Measurements from ENCODE around the gene ZBTB16.
A peak's percentile ranks its signal among the peaks of the same experiment; 100 is the strongest.

The ZBTB16 gene

GRCh38 chr11:114187173-114187572 lies 127.7 kb downstream of the ZBTB16 start:
- no peak for DNase-seq (ENCODE audit: low read depth)

- DNase-seq (ENCODE audit: low read depth), result no peak
Measured at GRCh38 chr11:114188851-114189570, 129.5 kb downstream of the ZBTB16 start.

- no peak for DNase-seq (ENCODE audit: low read depth)
Measured at GRCh38 chr11:114190630-114191029, 131.1 kb downstream of the ZBTB16 start.

DNA sequence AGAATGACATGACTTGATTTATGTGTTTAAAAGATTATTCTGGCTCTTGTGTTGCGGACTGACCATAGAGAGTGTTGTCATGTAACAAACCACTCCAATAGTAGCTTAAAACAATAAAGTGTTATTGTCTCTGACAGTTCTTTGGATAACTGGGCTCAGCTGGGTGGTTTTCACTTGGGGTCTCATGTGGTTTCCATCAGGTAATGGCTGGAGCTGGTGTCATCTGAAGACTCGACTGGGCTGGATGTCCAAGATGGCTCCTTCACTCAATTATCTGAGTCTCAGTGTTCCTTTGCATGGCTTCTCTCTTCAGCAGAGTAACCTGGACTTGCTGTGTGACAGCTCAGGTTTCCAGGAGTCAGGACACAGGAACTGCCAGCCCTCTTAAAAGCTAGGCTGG lies 132.4 kb downstream of the ZBTB16 start:
- no peak for DNase-seq (ENCODE audit: low read depth)

GRCh38 chr11:114192841-114193389 lies 133.4 kb downstream of the ZBTB16 start:
- no peak for DNase-seq (ENCODE audit: low read depth)

DNA sequence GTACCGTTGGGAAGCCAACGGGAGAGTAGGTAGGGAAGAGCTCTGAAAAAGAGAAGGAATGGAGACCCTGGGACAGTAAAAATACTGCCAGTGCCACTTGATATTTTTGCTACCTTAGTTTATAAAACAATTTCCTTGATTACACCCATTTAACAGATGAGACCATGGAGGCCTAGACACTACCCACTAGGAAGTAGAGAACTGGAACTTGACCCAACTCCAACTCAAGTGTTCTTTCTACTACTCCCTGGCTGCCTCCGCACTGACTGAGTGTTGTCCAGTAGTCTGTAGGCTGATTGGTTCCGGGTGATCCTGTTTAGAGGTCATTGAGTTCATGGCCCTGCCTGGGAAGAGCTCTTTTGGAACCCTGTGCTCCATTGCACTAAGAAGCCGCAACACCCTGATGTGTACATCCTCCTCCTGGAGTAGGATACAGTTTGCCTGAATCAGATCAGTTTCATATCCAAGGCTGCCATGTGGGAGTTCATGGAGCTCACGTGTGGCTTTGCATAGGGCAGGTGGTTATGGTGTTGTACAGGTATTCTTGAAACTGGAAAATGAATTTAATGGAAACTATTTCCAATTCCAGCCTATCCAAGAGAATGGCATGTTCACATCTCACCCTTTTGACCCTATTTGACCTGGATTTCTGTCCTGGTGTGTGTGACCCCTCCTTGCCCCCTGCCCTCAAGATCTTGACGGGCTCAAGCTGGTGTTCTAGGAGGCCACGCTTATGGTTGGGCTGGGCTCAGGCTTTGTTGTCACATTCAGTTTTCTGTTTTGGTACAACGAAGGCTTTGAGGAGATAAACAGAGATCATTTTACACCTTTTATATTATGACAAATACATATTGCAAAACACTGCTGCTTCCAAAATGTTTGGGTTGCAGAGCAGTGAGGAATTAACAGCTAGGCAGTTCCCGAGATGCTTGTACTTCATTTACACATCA lies 134.5 kb downstream of the ZBTB16 start:
- no peak for DNase-seq (ENCODE audit: low read depth)

DNA sequence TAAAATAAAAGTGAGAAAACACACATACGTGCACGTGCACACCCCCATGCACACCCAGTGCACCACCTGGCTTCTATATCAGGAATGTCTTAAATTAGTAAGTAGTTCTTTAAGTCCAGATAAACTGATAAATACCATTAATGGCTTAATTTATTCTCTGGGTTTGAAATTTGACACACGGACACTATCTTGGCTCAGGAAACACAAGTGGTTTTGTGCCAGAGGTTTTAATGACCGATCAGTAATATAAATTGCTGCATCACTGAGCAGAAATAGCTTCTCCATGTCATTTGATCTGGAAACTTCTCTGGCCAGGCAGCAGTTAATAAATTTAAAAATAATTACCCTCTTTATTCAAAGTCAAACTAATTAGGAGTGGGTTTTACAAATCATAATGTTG lies 135.2 kb downstream of the ZBTB16 start:
- no peak for DNase-seq (ENCODE audit: low read depth)

DNA sequence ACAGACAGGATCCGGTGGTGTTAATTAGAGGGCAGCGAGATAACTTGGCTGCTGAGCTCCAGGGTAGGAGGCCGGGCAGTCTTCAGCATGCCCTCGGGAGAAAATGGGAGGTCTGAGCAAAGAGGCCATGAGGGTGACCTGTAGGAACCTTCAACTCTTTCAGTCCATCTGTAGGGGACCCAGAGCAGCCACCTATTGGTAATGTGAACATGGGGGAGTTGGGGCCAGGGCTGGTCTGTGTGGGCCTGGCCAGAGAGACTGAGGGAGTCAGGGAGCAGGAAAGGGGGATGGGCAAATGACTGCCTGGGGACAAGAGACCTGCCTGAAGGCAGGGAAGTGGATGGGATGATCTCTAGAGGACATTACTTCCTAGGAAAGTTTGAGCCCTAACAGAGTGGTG lies 135.6 kb downstream of the ZBTB16 start:
- DNase-seq (ENCODE audit: low read depth), result no peak

DNA sequence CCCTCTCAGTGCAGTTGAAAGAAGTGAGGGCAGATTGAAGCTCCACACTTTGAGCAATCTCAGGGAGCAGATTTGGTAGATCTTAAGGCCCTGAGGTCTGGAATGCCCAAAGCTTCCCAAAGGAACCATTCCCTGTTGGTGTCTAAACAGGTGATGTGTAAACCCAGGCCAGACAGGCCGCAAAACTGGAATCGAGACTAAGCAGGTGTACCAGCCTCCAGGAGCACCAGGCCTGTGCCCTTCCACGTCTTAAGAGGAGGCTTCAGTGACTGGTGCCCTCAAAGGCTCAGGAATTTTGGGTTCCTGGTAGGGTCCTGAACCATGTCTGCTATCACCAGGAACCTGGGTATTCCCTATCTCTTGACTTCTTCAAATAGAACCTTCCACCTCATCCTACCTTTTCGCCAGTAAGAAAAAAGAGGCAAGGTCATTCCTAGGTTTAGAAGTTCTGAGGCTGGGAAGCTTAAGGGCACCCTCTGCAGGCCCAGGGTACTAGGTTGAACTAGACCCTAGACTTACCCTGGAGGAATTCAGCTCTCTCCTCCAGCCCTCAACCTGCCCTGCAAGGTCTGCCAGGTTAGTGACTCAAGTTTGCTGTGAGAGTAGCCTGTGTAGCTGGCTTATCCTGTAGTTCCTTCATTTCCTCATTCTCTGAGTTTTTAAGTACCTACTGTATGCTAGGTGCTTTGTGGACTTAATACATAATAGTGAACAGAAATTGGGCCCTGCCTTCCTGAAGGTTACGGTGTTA lies 136.6 kb downstream of the ZBTB16 start:
- no peak for DNase-seq (ENCODE audit: low read depth)

DNA sequence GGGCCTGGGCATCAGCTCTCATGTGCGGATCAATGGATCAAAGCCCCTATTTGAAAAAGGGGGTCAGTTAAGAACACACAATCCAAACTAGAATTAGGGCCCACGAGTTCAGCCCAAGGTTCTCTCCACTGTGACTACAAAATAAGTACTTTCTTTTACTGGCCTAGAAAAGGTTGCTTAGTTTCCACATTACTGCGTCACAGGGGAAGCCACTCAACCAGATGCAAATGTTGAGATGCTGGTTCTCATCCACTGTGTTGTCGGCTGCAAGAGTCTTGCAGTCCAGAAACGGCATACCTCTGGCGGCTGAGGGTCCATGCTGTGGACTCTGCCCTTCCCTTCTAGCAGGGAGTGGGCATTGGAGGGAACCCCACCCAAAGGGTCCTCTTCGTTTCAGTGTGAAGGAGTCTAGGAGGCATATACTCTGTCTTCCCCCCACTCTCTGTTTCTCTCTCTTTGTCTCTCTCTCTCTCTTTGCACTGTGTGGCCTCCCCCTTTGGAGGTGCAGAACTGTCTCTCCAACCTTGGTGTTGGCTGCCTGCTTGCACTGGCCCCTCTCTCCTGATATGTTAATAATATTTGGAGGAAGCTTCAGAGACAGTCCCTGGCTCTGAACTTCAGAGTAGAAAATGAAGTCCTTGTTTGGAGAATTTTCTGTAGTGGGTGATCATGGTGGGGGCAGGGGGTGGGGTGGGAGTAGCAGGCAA lies 137.6 kb downstream of the ZBTB16 start:
- no peak for DNase-seq (ENCODE audit: low read depth)

GRCh38 chr11:114197799-114198500 lies 138.4 kb downstream of the ZBTB16 start:
- no peak for DNase-seq (ENCODE audit: low read depth)

DNA sequence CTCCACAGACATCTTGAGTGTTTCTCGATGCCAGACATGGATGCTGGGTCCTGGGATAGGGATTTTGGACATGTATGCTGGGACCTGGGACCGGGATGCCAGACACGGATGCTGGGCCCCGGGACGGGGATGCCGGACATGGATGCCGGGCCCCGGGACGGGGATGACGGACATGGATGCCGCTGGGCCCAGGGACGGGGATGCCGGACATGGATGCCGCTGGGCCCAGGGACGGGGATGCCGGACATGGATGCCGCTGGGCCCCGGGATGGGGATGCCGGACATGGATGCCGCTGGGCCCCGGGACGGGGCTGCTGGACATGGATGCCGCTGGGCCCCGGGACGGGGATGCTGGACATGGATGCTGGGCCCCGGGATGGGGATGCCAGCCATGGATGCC lies 139.5 kb downstream of the ZBTB16 start:
- no peak for DNase-seq (ENCODE audit: low read depth)

GRCh38 chr11:114200351-114201133 lies 141.0 kb downstream of the ZBTB16 start:
- DNase-seq (ENCODE audit: low read depth), result no peak

DNA sequence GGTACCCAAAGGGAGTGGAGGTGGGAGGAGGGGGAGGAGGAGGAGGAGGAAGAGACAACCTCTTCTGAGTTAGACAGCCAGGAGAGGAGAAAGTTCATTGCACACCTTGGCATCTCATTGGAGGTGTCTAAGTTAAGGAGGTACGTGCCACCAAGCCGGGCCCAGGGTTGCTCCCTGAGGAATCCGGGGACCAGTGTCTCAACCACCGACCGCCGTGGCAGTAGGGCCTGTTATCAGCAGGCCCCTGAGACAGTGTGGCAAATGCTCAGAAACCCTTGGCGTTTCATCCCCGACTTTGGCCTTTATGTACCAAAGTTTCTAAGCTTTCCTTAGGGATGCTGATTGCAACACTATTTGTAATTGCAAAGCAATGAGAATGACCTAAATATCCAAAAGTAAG lies 141.7 kb downstream of the ZBTB16 start:
- no peak for DNase-seq (ENCODE audit: low read depth)

- DNase-seq (ENCODE audit: low read depth), result no peak
Measured at GRCh38 chr11:114202011-114202609, 142.6 kb downstream of the ZBTB16 start.

DNA sequence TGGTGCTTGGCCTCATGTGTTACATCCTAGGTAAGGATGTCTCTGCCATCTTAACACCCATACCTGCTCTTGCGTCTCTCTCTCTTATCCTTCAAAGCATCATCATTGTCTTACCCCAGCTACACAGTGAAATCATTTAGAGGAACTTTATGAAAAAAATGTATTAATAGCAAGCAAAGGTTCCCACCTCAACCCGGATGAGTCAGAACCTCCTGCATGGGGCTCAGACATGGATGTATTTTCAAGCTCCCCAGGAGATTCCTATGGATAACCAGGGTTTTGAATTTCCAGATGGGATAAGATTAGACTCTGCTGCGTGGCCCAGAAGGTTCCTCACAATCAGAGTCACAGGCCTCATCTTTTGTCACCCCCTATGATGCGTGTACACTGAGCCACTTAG lies 147.6 kb downstream of the ZBTB16 start:
- no peak for DNase-seq (ENCODE audit: low read depth)

DNA sequence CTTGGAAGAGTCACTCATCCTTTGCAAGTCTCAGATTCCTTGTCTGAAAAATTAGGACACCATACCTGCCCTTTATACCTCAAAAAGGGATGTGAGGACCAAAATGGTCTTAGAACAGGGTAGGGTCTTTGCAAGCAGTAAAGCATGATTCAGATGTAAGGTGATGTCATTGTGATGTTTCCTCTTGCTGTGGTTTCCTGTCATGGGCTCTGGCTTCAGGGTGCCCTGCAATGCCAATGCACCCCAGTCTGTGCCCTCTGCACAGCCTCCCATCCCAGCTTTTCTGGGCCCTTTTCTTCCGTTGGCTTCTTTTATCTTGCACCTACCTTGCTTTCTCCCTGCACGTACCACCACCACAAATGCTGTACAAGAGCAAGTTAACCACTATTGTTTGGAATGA lies 148.9 kb downstream of the ZBTB16 start:
- DNase-seq (ENCODE audit: low read depth), result peak; percentile 20

DNA sequence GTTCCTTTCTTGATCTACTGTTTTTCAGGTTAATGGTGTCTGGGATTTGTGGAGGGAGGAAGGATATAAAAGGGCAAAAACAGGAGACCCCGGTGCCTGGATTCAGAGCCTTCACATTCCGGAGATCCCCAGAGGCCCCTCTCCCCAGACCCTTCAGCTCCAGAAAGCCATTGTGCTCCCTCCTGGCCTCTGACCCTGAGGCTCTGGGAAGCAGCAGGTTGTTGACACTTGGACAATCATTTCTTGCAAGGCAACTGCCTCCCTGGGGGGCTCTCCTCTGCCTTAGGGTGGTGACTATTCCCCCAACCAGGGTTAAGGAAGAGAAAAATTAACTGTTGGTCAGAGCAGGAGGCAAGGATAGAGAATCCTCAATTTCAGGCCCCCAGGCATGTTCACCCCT lies 149.8 kb downstream of the ZBTB16 start:
- DNase-seq (ENCODE audit: low read depth), result no peak

DNA sequence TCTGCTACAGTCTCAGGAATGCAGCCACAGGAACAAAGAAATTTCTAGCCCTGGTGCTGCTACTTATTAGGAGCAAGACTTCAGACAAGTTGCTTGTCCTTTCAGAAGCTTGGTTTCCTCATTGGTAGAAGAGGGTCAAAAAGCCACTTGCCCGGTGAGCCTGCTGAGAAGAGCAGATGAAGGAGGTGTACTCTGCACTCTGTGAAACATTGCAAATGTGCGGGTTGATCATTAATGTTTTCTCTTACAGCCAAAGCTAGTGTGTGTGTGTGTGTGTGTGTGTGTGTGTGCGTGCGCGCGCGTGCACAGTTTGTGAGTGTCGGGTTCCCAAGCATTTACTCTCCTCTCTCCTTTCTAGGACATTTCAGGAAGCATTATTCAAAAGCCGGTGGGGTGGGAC lies 150.4 kb downstream of the ZBTB16 start:
- no peak for DNase-seq (ENCODE audit: low read depth)

Data from activated gamma-delta T cell treated with anti-CD3 and anti-CD28 coated beads, Interleukin-2, amount 50 U/mL, for 16 hours (primary cell).